ENCODE data around the gene TGFB1I1. TPM values are rescaled to one million over a fixed set of nuclear protein-coding genes. Genes with fewer than 3 reads are reported as not detected.

The TGFB1I1 gene
- total RNA-seq, 6 experiments from 2014 or later: 163 to 209 (median 191) TPM

DNA sequence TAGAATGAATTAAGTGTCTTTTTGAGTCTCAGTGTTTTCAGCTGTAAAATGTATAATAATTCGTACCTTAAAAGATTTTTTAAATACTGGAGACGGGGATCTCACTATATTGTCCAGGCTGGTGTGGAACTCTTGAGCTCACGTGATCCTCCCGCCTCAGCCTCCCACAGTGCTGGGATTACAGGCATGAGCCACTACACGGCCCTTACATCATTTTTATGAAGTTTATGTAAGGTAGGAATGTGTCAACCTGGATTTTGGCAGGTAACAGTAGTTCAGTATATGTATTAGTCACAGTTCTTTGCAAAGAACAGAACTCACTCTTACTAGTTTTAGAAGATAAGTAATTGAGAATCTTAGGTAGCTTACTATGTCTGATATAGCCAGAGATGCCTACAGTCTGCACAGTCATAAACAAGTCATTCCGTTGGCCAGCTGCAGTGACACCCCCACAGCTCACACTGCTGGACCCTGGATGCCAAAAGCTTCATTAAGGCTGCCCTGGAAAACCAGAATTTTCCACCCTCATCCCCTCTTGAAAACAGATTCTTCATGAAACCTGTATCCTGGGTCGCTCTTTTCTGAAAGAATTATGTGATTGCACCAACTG is 43.2 kb upstream of the TGFB1I1 start:
- DNase-seq: no peak
- Mint-ChIP-seq H3K27me3 (ENCODE audit: insufficient read depth) (peaks cover 36% of the 10 kb centered on the region), H3K9me3 (peaks cover 9% of the 10 kb centered on the region; the same call in 1 of the 2 replicates), H3K4me3 (no peak overlapping the region), H3K4me1 (ENCODE audit: low read depth) (no peaks in the 10 kb centered on the region), H3K27ac (no peak overlapping the region), H3K36me3 (ENCODE audit: low read depth) (no peaks in the 10 kb centered on the region)
- TF ChIP-seq, protein P1, sequence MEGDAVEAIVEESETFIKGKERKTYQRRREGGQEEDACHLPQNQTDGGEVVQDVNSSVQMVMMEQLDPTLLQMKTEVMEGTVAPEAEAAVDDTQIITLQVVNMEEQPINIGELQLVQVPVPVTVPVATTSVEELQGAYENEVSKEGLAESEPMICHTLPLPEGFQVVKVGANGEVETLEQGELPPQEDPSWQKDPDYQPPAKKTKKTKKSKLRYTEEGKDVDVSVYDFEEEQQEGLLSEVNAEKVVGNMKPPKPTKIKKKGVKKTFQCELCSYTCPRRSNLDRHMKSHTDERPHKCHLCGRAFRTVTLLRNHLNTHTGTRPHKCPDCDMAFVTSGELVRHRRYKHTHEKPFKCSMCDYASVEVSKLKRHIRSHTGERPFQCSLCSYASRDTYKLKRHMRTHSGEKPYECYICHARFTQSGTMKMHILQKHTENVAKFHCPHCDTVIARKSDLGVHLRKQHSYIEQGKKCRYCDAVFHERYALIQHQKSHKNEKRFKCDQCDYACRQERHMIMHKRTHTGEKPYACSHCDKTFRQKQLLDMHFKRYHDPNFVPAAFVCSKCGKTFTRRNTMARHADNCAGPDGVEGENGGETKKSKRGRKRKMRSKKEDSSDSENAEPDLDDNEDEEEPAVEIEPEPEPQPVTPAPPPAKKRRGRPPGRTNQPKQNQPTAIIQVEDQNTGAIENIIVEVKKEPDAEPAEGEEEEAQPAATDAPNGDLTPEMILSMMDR (IDR thresholded peaks at IDR 0.05): no peak

DNA sequence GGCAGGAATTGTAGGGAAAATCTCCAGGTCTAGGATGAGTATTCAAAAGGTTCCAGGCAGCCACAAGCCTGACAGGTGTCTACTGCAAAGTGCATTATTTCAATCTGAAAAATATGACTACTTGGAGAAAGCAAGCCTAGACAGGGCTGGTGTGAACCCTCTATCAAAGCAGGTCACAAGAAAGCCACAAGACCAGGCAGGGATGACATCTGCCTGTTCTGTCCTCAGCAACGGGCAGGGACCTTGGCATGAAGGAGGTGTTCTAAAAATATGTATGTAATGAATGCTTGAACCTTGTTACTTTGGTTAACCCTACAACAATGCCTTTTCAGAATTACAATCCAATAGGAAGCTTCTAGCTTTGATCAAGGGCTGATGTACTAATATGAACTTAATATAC is 42.6 kb upstream of the TGFB1I1 start:
- H3K27ac Mint-ChIP-seq: no peak overlapping the region
- peaks cover 32% of the 10 kb centered on the region for H3K27me3 Mint-ChIP-seq (ENCODE audit: insufficient read depth)
- H3K36me3 Mint-ChIP-seq (ENCODE audit: low read depth): no peaks in the 10 kb centered on the region
- no peaks in the 10 kb centered on the region for H3K4me1 Mint-ChIP-seq (ENCODE audit: low read depth)
- DNase-seq: no peak
- H3K9me3 Mint-ChIP-seq: peaks cover 9% of the 10 kb centered on the region; the same call in 1 of the 2 replicates
- no peak overlapping the region for H3K4me3 Mint-ChIP-seq
- TF ChIP-seq, protein P1 (IDR thresholded peaks at IDR 0.05): no peak

DNA sequence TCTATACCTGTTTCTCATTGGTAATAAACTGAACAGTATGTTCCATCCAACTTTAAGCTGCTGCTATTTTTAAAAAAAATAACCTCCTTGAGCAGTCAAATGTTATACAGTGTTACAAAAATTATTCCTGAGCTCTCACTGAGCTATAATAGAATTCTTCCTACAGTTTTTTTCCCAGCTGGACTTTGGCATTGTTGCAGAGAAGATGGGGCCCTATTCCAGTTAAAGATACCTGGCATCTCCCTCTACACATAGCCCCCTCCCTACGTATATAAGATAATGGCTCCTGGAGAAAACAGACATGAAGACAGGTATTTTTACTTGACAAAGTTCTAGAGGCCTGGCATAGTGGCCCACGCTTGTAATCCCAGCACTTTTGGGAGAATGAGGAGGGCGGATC is 42.2 kb upstream of the TGFB1I1 start:
- H3K4me3 Mint-ChIP-seq: no peak overlapping the region
- H3K4me1 Mint-ChIP-seq (ENCODE audit: low read depth): no peaks in the 10 kb centered on the region
- TF ChIP-seq, protein P1 (IDR thresholded peaks at IDR 0.05): no peak
- H3K36me3 Mint-ChIP-seq (ENCODE audit: low read depth): no peaks in the 10 kb centered on the region
- H3K9me3 Mint-ChIP-seq: peaks cover 8% of the 10 kb centered on the region; the same call in 1 of the 2 replicates
- H3K27me3 Mint-ChIP-seq (ENCODE audit: insufficient read depth): peaks cover 29% of the 10 kb centered on the region
- no peak overlapping the region for H3K27ac Mint-ChIP-seq
- DNase-seq: no peak

DNA sequence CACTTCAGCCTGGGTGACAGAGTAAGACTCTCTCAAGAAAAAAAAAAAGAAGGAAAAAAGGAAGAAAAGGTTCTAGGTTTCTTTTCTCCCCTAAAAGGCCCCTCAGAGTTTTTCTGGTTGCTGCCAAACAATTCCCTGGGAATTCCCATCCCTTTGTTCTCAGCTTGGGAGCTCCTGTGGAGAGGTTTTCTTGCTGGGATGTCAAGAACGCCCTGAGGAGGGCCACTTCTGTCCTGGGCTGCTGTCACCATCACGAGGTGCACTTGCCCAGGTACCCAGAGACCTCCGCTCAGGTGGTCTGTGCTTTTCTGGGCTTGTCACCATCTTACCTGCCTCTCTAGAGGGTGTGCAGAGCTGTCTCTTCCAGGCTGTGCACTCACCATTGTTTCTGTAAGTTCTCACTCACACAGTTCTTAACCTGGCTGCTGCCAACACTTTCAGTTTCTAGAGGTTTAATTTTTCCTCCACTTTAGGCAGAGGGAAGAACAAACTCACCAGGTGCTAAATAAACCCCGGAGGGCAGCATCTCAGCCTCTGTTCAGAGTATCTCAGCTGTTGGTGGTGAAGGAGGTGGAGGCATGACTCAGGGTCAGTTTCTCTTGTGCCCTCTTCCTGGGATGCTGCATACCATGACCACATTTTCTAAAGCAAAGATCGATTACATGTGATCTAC is 41.4 kb upstream of the TGFB1I1 start:
- no peaks in the 10 kb centered on the region for H3K36me3 Mint-ChIP-seq (ENCODE audit: low read depth)
- no peak overlapping the region for H3K27ac Mint-ChIP-seq
- H3K27me3 Mint-ChIP-seq (ENCODE audit: insufficient read depth): peaks cover 22% of the 10 kb centered on the region
- H3K4me3 Mint-ChIP-seq: no peak overlapping the region
- DNase-seq: no peak
- no peaks in the 10 kb centered on the region for H3K4me1 Mint-ChIP-seq (ENCODE audit: low read depth)
- TF ChIP-seq, protein P1 (IDR thresholded peaks at IDR 0.05): no peak
- H3K9me3 Mint-ChIP-seq: peaks cover 1% of the 10 kb centered on the region; the same call in 1 of the 2 replicates

DNA sequence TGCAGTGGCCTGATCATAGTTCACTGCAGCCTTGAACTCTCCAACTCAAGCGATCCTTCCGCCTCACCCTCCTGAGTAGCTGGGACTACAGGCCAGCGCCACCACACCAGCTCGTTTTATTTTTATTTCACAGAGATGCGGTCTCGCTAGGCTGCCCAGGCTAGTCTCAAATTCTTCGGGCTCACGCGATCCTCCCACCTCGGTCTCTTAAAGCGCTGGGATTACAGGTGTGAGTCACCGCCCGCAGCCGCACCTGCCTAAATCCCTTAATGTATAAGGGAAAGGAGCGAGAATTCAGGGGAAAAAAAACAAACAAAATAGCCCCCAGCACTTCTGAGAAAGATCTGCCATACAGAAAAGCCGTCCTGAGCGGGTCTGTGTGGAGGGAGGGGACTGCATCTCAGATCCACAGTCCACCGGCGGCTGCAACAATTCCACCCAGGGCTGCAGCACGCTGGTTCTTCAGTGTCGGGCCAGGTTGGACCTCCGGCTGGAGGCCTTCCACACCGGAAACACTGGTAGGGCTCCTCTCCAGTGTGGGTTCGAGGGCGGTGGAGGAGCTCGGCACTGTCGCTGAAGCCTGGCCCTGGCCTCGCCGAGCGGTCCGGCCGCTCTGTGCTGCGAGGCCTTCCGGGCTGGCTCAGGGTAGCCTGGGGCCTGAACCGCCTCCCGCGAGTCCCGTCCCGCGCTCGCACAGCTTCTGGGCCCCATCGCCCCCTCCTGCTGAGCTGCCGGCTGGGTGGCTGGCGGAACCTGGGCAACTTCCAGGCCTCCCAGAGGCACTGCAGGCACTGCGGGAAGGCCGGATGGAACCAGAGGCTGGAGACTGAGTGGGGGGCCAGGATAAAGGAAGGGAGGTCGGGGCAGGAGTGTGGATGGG is 36.4 kb upstream of the TGFB1I1 start:
- TF ChIP-seq, protein P1 (IDR thresholded peaks at IDR 0.05): no peak
- H3K27ac Mint-ChIP-seq: no peak overlapping the region
- H3K4me3 Mint-ChIP-seq: no peak overlapping the region
- peaks cover 8% of the 10 kb centered on the region for H3K27me3 Mint-ChIP-seq (ENCODE audit: insufficient read depth)
- DNase-seq: no peak
- H3K9me3 Mint-ChIP-seq: no peaks in the 10 kb centered on the region
- no peaks in the 10 kb centered on the region for H3K36me3 Mint-ChIP-seq (ENCODE audit: low read depth)
- H3K4me1 Mint-ChIP-seq (ENCODE audit: low read depth): peaks cover 6% of the 10 kb centered on the region

Measured in HFFc6 (cell line).